ENCODE results near the gene SLC2A3.
"Not testable (repeated sequence)": the region's sequence is repeated elsewhere in the genome, so short reads cannot be mapped to it uniquely, and the experiment has no call there.

DNA sequence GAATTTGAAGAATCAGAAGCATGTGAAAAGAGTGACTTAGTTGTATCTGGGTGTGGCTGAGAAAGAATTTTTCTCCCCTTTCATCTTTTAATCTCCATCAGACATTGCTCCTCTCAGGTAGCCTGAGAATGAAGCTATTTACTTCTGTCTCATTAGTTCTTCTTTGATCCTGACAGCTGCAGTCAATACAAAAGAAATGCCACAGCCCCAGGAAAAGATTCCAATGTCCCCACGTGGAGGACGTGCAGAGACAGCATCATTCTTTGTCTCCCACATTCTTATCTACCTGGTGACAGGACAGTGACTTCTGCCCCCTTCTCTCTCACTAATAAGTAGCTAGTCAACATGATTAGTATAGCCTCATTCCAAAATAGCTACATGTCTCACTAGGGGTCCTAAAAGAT lies 46.3 kb upstream of the SLC2A3 start:
- TF ChIP-seq ELF1 (tag; IDR thresholded peaks at IDR 0.05); SMAD1 (IDR thresholded peaks at IDR 0.05; ENCODE audit: low read depth, low read length, partially characterized antibody); BRF2 (IDR thresholded peaks at IDR 0.05; ENCODE audit: borderline replicate concordance, insufficient read depth, insufficient read length): not testable (repeated sequence)

Measured in K562 (cell line).